HEK293 (cell line): Measurements from ENCODE around the gene CHST9.

ENCODE experiments used
- CTCF ChIA-PET: fragments of 350-600 bp; formaldehyde crosslinking; extraction: SDS; loops from one replicate; lab custom pipeline; 2021; ENCODE audit warnings: antibody characterized with exemption; lab: Yijun Ruan, JAX
- POLR2A ChIA-PET: fragments of 300-600 bp; formaldehyde crosslinking; extraction: SDS; loops from one replicate; lab custom pipeline; 2020; ENCODE audit warnings: antibody characterized with exemption, inconsistent platforms; lab: Yijun Ruan, JAX
- H3K27ac ChIP-seq: fragments of 200-500 bp; sonication (Bioruptor generic); 2 replicates; pipeline ENCODE4 v1.5.1; 2014; ENCODE audit warnings: low read depth, low read length, control low read depth, inconsistent platforms; ENCODE audit errors: extremely low read depth
- H3K36me3 ChIP-seq, 2 experiments: fragments of 200-500 bp in 1 of 2; sonication (Bioruptor generic) in 1 of 2; 1 replicate in 1 of 2; 2 replicates in 1 of 2; pipeline ENCODE4 v1.5.1; 2014 to 2017; ENCODE audit warnings: inconsistent platforms in 2 of 2, low read length in 2 of 2; ENCODE audit not compliant: control insufficient read depth in 2 of 2, insufficient read depth in 1 of 2
- H3K4me1 ChIP-seq: fragments of 200-500 bp; sonication (Bioruptor generic); 2 replicates; pipeline ENCODE4 v1.5.1; 2014; ENCODE audit warnings: mild to moderate bottlenecking, low read length, inconsistent platforms; ENCODE audit not compliant: control insufficient read depth, insufficient read depth
- H3K4me3 ChIP-seq: 2 replicates; pipeline ENCODE4 v1.5.1; 2011; ENCODE audit warnings: low read depth, mild to moderate bottlenecking, control low read depth, low read length, moderate library complexity
- H3K9me3 ChIP-seq: fragments of 200-500 bp; sonication (Bioruptor generic); 2 replicates; pipeline ENCODE4 v1.5.1; 2014; ENCODE audit warnings: low read depth, low read length, inconsistent platforms; ENCODE audit not compliant: control insufficient read depth, insufficient read depth
- ELK4 ChIP-seq: IDR thresholded peaks from 2 replicates; pipeline ENCODE4 v1.6.1; 2011; ENCODE audit warnings: mild to moderate bottlenecking, low read depth, low read length, borderline replicate concordance
- GFI1B ChIP-seq: fragments of 450-650 bp; formaldehyde crosslinking; IDR thresholded peaks from 2 replicates; pipeline ENCODE4 v1.5.1; 2016; ENCODE audit warnings: missing biosample characterization, missing genetic modification characterization
- GLI4 ChIP-seq: fragments of 450-650 bp; formaldehyde crosslinking; IDR thresholded peaks from 2 replicates; pipeline ENCODE4 v1.5.1; 2016; ENCODE audit warnings: missing biosample characterization, missing genetic modification characterization
- KLF1 ChIP-seq: fragments of 450-650 bp; formaldehyde crosslinking; IDR thresholded peaks from 2 replicates; pipeline ENCODE4 v1.5.1; 2016; ENCODE audit warnings: missing biosample characterization, missing genetic modification characterization
- MEIS1 ChIP-seq: sonication (generic); formaldehyde crosslinking; IDR thresholded peaks from 2 replicates; pipeline ENCODE4 v1.8.1; 2022; ENCODE audit warnings: missing genetic modification reagents, mild to moderate bottlenecking, borderline replicate concordance
- SP3 ChIP-seq: fragments of 450-650 bp; formaldehyde crosslinking; IDR thresholded peaks from 2 replicates; pipeline ENCODE4 v1.5.1; 2016; ENCODE audit warnings: missing biosample characterization, missing genetic modification characterization
- ZBTB17 ChIP-seq: fragments of 450-650 bp; formaldehyde crosslinking; IDR thresholded peaks from 2 replicates; pipeline ENCODE4 v1.5.1; 2016; ENCODE audit warnings: missing biosample characterization, missing genetic modification characterization
- ZFP41 ChIP-seq: fragments of 450-650 bp; formaldehyde crosslinking; IDR thresholded peaks from 2 replicates; pipeline ENCODE4 v1.5.1; 2016; ENCODE audit warnings: missing biosample characterization, missing genetic modification characterization, borderline replicate concordance
- ZIC2 ChIP-seq: fragments of 450-650 bp; formaldehyde crosslinking; IDR thresholded peaks from 2 replicates; pipeline ENCODE4 v1.5.1; 2016; ENCODE audit warnings: missing biosample characterization, missing genetic modification characterization
- ZNF138 ChIP-seq: fragments of 450-650 bp; formaldehyde crosslinking; IDR thresholded peaks from 2 replicates; pipeline ENCODE4 v1.5.1; 2016; ENCODE audit warnings: missing biosample characterization, missing genetic modification characterization, borderline replicate concordance
- ZNF155 ChIP-seq: fragments of 450-650 bp; formaldehyde crosslinking; IDR thresholded peaks from 2 replicates; pipeline ENCODE4 v1.5.1; 2016; ENCODE audit warnings: missing biosample characterization, missing genetic modification characterization
- ZNF169 ChIP-seq: fragments of 450-650 bp; formaldehyde crosslinking; IDR thresholded peaks from 2 replicates; pipeline ENCODE4 v1.5.1; 2016; ENCODE audit warnings: missing biosample characterization, missing genetic modification characterization
- ZNF174 ChIP-seq: fragments of 450-650 bp; formaldehyde crosslinking; IDR thresholded peaks from 2 replicates; pipeline ENCODE4 v1.5.0; 2017; ENCODE audit warnings: missing biosample characterization, mild to moderate bottlenecking, missing genetic modification characterization
- ZNF175 ChIP-seq: fragments of 450-650 bp; formaldehyde crosslinking; IDR thresholded peaks from 2 replicates; pipeline ENCODE4 v1.5.1; 2016; ENCODE audit warnings: missing biosample characterization, missing genetic modification characterization
- ZNF202 ChIP-seq: fragments of 450-650 bp; formaldehyde crosslinking; IDR thresholded peaks from 2 replicates; pipeline ENCODE4 v1.5.1; 2016; ENCODE audit warnings: missing biosample characterization, missing genetic modification characterization, borderline replicate concordance
- ZNF221 ChIP-seq: fragments of 450-650 bp; formaldehyde crosslinking; IDR thresholded peaks from 2 replicates; pipeline ENCODE4 v1.5.1; 2017; ENCODE audit warnings: missing biosample characterization, missing genetic modification characterization, borderline replicate concordance
- ZNF24 ChIP-seq: fragments of 450-650 bp; formaldehyde crosslinking; IDR thresholded peaks from 2 replicates; pipeline ENCODE4 v1.5.1; 2016; ENCODE audit warnings: missing biosample characterization, missing genetic modification characterization
- ZNF366 ChIP-seq: fragments of 450-650 bp; formaldehyde crosslinking; conservative IDR thresholded peaks from 2 replicates; pipeline ENCODE4 v1.5.1; 2016; ENCODE audit warnings: missing biosample characterization, missing genetic modification characterization
- ZNF394 ChIP-seq: fragments of 450-650 bp; formaldehyde crosslinking; IDR thresholded peaks from 2 replicates; pipeline ENCODE4 v1.5.1; 2016; ENCODE audit warnings: missing biosample characterization, missing genetic modification characterization, mild to moderate bottlenecking, moderate library complexity, borderline replicate concordance
- ZNF404 ChIP-seq: fragments of 450-650 bp; formaldehyde crosslinking; IDR thresholded peaks from 2 replicates; pipeline ENCODE4 v1.5.1; 2017; ENCODE audit warnings: missing biosample characterization, missing genetic modification characterization
- ZNF423 ChIP-seq: fragments of 450-650 bp; formaldehyde crosslinking; IDR thresholded peaks from 2 replicates; pipeline ENCODE4 v1.5.1; 2016; ENCODE audit warnings: missing biosample characterization, missing genetic modification characterization
- ZNF501 ChIP-seq: fragments of 450-650 bp; formaldehyde crosslinking; IDR thresholded peaks from 2 replicates; pipeline ENCODE4 v1.5.1; 2016; ENCODE audit warnings: missing biosample characterization, missing genetic modification characterization
- ZNF658 ChIP-seq: fragments of 450-650 bp; formaldehyde crosslinking; IDR thresholded peaks from 2 replicates; pipeline ENCODE4; 2016; ENCODE audit warnings: missing biosample characterization, missing genetic modification characterization
- ZSCAN23 ChIP-seq: fragments of 450-650 bp; formaldehyde crosslinking; IDR thresholded peaks from 2 replicates; pipeline ENCODE4 v1.5.1; 2016; ENCODE audit warnings: missing biosample characterization, missing genetic modification characterization
- ZXDB ChIP-seq: fragments of 450-650 bp; formaldehyde crosslinking; IDR thresholded peaks from 2 replicates; pipeline ENCODE4 v1.5.1; 2016; ENCODE audit warnings: missing biosample characterization, missing genetic modification characterization
- TF ChIP-seq, protein P1 (sequence below): fragments of 450-650 bp; formaldehyde crosslinking; IDR thresholded peaks from 2 replicates; pipeline ENCODE4 v1.5.1; 2016; ENCODE audit warnings: missing biosample characterization, missing genetic modification characterization, borderline replicate concordance
- TF ChIP-seq, protein P2 (sequence below): fragments of 450-650 bp; formaldehyde crosslinking; IDR thresholded peaks from 2 replicates; pipeline ENCODE4 v1.5.1; 2016; ENCODE audit warnings: missing biosample characterization, missing genetic modification characterization

CHST9 gene

DNA sequence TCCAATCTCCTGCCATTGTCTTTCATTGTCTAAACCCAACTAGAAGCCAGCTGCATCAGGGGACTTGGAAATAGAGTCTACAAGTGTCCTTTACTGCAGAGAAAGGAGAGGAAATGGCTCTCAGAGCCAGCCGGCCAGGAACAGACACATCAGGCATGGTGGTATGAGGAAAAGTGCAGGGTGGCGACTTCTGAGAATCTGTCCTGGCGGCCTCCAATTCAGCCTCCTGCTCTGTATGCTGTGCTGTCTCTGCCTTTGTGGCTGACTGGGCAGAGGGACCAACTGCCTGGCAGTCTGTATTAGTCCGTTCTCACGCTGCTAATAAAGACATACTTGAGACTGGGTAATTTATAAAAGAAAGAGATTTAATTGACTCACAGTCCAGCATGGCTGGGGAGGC is 282.8 kb downstream of the CHST9 start (continued):
- TF ChIP-seq ELK4 (no peak), ZNF394 (tag by site-specific recombination) (no peak), ZNF169 (tag by site-specific recombination) (no peak), ZIC2 (tag by site-specific recombination) (no peak), ZBTB17 (tag by site-specific recombination) (no peak)
- TF ChIP-seq, protein P1, sequence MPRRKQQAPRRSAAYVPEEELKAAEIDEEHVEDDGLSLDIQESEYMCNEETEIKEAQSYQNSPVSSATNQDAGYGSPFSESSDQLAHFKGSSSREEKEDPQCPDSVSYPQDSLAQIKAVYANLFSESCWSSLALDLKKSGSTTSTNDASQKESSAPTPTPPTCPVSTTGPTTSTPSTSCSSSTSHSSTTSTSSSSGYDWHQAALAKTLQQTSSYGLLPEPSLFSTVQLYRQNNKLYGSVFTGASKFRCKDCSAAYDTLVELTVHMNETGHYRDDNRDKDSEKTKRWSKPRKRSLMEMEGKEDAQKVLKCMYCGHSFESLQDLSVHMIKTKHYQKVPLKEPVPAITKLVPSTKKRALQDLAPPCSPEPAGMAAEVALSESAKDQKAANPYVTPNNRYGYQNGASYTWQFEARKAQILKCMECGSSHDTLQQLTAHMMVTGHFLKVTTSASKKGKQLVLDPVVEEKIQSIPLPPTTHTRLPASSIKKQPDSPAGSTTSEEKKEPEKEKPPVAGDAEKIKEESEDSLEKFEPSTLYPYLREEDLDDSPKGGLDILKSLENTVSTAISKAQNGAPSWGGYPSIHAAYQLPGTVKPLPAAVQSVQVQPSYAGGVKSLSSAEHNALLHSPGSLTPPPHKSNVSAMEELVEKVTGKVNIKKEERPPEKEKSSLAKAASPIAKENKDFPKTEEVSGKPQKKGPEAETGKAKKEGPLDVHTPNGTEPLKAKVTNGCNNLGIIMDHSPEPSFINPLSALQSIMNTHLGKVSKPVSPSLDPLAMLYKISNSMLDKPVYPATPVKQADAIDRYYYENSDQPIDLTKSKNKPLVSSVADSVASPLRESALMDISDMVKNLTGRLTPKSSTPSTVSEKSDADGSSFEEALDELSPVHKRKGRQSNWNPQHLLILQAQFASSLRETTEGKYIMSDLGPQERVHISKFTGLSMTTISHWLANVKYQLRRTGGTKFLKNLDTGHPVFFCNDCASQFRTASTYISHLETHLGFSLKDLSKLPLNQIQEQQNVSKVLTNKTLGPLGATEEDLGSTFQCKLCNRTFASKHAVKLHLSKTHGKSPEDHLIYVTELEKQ, result no peak

- Histone ChIP-seq H3K4me1 (no peaks in the 10 kb centered on the region), H3K4me3 (no peak overlapping the region), H3K9me3 (no peaks in the 10 kb centered on the region), H3K36me3 (no peaks in the 10 kb centered on the region), H3K27ac (no peak overlapping the region)
- CTCF ChIA-PET, result no interaction called here
- POLR2A ChIA-PET, result no interaction called here
- no peak for TF ChIP-seq ZNF423 (tag by site-specific recombination)
- no peak for TF ChIP-seq GLI4
- TF ChIP-seq ZSCAN23 (tag by site-specific recombination), result no peak
- TF ChIP-seq ZFP41 (tag by site-specific recombination), result no peak
- TF ChIP-seq KLF1 (tag by site-specific recombination), result no peak
- no peak for TF ChIP-seq GFI1B
- TF ChIP-seq ZNF404 (tag by site-specific recombination), result no peak
- TF ChIP-seq ZNF658 (tag by site-specific recombination), result no peak
- TF ChIP-seq ZNF202 (tag by site-specific recombination), result no peak
- no peak for TF ChIP-seq ZNF174 (tag by site-specific recombination)
- TF ChIP-seq ZNF24 (tag by site-specific recombination), result no peak
- no peak for TF ChIP-seq ZNF221 (tag by site-specific recombination)
Observed at GRCh38 chr18:26901020-26901419, 284.1 kb downstream of the CHST9 start.

GRCh38 chr18:26894426-26894825 is 290.7 kb downstream of the CHST9 start:
- ChIA-PET CTCF (no interaction called here), POLR2A (no interaction called here)
- no peak for TF ChIP-seq ZNF366 (tag by site-specific recombination)
- Histone ChIP-seq H3K36me3 (no peaks in the 10 kb centered on the region), H3K4me3 (no peak overlapping the region), H3K9me3 (no peaks in the 10 kb centered on the region), H3K4me1 (no peaks in the 10 kb centered on the region), H3K27ac (no peak overlapping the region)

GRCh38 chr18:26893996-26894395 is 291.1 kb downstream of the CHST9 start:
- Histone ChIP-seq H3K4me1 (no peaks in the 10 kb centered on the region), H3K9me3 (no peaks in the 10 kb centered on the region), H3K27ac (no peak overlapping the region), H3K4me3 (no peak overlapping the region), H3K36me3 (no peaks in the 10 kb centered on the region)
- CTCF ChIA-PET, result no interaction called here
- POLR2A ChIA-PET, result no interaction called here
- no peak for TF ChIP-seq ZNF175
- TF ChIP-seq ZNF155 (tag by site-specific recombination), result no peak
- TF ChIP-seq, protein P2, sequence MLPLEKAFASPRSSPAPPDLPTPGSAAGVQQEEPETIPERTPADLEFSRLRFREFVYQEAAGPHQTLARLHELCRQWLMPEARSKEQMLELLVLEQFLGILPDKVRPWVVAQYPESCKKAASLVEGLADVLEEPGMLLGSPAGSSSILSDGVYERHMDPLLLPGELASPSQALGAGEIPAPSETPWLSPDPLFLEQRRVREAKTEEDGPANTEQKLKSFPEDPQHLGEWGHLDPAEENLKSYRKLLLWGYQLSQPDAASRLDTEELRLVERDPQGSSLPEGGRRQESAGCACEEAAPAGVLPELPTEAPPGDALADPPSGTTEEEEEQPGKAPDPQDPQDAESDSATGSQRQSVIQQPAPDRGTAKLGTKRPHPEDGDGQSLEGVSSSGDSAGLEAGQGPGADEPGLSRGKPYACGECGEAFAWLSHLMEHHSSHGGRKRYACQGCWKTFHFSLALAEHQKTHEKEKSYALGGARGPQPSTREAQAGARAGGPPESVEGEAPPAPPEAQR (tag by site-specific recombination), result no peak
- no peak for TF ChIP-seq ZNF138
- TF ChIP-seq MEIS1, result no peak
- TF ChIP-seq ZXDB (tag by site-specific recombination), result no peak
- no peak for TF ChIP-seq ZNF501
- no peak for TF ChIP-seq ZNF423 (tag by site-specific recombination)
- TF ChIP-seq SP3, result no peak
